ENCODE measurements around the gene GPR158.

Gene GPR158

GRCh38 chr10:25417611-25418010 is 242.8 kb downstream of the GPR158 start:
- FAIRE-seq: no peak

GRCh38 chr10:25425776-25426175 is 251.0 kb downstream of the GPR158 start:
- FAIRE-seq: no peak

DNA sequence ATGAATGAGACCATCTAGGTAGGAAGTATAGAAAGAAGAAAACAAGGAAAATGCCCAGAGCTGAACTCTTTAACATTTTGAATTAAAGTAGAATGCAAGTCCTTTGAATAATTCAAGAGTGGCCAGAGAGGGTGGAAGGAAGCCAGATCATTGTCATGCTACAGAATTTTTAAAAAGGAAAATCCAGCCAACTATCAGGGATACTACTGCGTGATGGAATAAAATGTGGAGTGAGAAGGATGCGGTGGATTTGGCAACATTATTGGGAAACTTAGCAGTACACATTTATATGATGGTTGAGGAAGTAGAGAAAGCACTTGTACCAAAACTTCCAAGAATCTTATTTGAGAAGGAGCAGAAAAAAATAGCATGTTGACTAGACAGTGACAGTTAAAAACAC is 261.6 kb downstream of the GPR158 start:
- no peak for FAIRE-seq

GRCh38 chr10:25441270-25441669 is 266.5 kb downstream of the GPR158 start:
- no peak for FAIRE-seq

GRCh38 chr10:25444266-25444665 is 269.5 kb downstream of the GPR158 start:
- no peak for FAIRE-seq

GRCh38 chr10:25451401-25451800 is 276.6 kb downstream of the GPR158 start:
- FAIRE-seq: no peak

GRCh38 chr10:25453619-25454018 is 278.8 kb downstream of the GPR158 start:
- FAIRE-seq: no peak

DNA sequence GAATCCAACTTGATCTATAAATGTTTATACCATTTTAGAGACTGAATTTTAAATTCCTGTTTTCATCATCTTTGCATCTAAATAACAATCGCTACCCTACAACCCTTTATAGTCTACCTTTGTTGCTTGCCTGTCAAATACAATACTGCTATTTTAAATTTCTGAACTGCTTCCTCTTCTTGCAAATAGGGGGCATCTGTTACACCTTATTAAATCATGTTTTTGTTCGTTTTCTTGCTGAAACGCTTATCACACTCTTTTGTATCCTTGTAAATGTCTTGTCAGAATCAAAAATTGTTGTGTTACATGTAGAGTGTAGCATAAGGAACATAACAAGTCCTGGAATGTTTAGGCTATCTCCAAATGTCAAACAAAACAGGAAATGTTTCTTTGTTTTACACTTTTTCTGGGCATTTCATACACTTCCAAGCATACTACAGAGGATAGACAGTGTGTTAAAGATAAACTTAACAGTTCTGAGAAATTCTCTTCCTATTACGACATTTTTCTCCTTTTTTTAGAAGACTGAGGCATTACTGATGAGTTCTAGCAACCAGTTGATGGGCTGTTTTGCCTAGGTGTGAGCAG is 281.3 kb downstream of the GPR158 start:
- no peak for FAIRE-seq

GRCh38 chr10:25457552-25457951 is 282.8 kb downstream of the GPR158 start:
- no peak for FAIRE-seq

DNA sequence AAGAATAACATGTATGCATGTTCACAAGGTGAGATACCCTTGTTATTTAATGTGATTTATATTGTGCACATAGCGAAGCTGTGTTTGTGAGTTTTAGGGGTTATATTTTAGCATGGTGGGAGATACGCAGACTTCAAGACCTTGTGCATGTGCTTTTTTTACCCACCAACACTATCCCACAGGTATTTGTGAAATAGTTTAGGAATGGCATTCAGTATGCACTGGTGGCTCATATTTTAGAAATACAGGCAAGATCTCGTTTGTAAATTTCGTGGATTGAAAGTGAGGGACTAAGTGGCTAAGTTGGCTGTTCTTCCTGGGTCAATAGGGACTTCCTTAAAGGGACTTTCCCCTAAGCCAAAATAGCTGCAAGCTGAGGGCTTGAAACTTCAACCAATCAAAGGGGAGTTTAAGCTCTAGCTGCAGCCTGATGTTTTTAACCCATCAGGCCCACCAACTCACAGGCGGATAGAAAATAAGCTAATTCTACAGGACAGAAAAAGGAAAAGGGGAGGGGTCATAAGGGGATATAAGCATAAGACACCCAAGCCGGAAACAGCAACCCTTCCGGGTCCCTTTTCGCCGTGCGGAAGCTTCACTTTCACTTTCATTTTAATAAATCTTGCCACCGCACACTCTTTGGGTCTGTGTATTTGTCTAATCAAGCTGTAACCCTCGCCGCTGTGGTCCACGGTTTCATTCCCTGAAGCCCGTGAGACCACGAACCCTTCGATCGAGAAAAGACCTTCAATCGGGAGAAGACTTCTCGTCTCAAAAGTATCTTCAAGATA is 291.0 kb downstream of the GPR158 start:
- no peak for FAIRE-seq

DNA sequence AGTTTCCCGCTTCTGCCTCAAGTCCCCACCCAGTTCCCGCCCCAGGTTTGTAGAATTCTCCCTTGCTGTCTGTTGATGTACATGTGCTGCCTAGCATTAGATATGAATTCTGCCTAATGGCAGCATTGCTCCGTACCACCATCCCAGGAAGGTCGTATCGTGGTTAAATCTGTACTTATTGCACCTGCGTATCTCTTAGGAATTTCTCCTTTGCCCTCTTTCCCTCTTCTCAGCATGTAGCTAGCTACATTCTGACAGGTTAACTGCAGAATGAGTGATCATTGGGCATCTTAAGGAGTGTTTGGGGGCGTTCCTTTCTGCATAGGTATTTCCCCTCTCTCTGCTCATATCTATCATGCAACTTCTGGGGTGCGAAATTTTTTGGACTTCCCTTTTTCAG is 293.1 kb downstream of the GPR158 start:
- no peak for FAIRE-seq

DNA sequence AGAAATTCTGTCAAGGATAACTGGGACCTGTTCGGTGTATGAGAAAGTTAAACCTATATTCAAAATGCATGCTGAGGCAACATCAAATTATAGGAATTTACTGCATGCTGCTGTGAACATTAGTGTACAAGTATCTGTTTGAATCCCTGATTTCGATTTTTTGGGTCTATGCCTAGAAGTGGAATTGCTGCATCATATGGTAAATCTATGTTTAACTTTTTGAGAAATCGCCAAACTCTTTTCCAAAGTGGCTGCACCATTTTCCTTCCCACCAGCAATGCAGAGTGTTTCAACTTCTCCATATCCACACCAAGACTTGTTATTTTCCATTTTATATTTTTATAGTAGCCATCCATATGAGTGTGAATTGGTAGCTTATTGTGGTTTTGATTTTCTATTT is 306.7 kb downstream of the GPR158 start:
- FAIRE-seq: no peak

GRCh38 chr10:25483999-25484398 is 309.2 kb downstream of the GPR158 start:
- no peak for FAIRE-seq

DNA sequence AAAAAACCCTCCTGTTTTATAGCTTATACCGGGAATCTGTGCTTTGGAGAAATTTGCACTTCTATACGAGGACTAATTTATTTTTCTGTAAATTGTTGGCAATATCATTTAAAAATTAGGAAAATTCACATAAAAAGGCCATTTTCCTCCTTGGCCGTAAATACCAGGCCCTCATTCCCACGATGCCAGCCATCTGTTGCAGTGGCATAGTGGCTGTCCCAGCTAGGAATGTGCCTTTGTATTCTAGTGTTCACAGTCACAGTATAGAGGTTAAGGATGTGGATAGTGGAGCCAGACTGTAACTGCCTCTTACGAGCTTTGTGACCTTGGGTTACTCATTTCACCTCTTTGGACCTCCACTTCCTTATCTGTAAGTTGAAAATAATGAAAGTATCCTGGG is 312.5 kb downstream of the GPR158 start:
- FAIRE-seq: no peak

DNA sequence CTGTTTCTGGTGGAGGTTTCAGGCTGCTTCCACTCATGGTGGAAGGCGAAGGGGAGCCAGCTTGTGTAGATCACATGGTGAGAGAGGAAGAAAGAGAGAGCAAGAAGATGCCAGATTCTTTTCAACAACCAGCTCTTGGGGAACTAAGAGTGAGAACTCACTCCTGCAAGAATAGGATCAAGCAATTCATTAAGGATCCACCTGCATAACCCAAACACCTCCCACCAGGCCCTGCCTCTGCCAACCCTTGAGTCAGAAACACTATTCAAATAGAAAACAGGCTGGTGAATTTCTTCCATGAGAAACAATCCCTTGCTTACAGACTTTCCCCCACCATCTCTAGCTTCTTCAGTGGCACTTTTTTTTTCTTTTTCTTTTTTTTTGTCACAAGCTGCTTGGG is 317.2 kb downstream of the GPR158 start:
- no peak for FAIRE-seq

GRCh38 chr10:25492680-25493079 is 317.9 kb downstream of the GPR158 start:
- FAIRE-seq: peak; percentile 76

- no peak for FAIRE-seq
Observed at GRCh38 chr10:25493122-25493893, 318.5 kb downstream of the GPR158 start.

DNA sequence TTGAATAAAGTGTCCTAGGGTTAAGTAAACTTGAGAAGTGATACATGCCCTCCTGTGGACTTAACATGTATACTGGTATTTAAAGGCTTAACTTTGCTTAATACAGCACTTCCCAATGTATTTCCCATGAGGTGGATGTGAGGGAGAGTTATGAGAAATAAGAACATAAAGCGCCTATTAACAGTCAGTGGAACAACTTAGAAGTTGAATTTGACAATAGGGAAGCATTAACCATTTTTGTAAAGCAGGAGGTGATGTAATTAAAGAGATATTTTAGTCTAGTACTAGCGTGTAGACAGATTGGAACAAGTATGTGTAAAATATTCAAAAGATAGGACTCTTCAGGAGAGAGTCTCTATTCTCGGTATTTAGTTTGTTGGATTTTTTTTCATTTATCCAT is 322.4 kb downstream of the GPR158 start:
- no peak for FAIRE-seq

GRCh38 chr10:25498645-25499044 is 323.8 kb downstream of the GPR158 start:
- no peak for FAIRE-seq

GRCh38 chr10:25501912-25502311 is 327.1 kb downstream of the GPR158 start:
- FAIRE-seq: no peak

- no peak for FAIRE-seq
Observed at GRCh38 chr10:25502453-25502852, 327.7 kb downstream of the GPR158 start.

DNA sequence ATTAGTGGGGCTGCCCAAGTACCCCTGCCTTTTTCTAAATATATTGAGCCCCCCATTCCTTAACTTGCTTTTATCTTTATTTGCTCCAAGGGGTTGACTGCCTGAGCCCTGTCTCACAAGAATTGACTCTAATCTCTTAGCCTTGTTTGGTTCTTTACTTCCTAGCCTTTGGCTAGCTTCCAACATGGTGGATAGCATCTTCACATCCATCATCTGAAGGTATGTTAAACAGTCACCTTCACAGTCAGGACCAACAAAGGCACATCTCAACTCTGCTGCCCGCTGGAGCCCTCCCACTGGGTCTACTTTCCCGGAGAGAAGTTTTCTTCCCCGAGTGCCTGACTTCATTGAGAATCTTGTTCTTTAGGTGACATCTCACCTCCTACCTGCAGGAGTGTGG is 329.5 kb downstream of the GPR158 start:
- no peak for FAIRE-seq

DNA sequence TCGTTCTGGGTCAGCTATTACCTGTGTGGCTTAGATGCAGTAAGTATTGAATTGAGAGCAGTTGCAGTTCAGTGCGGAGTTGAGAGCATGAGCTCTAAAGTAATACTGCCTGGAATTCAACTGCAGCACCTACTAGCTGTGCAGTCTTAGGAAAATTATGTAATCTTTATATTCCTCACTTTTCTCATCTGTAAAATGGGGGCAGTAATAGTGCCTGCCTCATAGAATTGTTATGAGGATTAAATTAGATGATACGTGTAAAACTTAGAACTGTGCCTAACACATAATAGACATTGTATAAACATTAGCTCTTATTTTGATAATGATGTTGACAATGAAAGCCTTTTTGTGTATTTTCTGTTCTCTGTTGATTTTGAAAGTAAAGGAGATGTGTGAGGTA is 330.0 kb downstream of the GPR158 start:
- no peak for FAIRE-seq

GRCh38 chr10:25505466-25505865 is 330.7 kb downstream of the GPR158 start:
- FAIRE-seq: no peak

Data from G401.6 (cell line).